IMR-90 (cell line): ENCODE data around the gene SERPINB10. TPM values are rescaled to one million over a fixed set of nuclear protein-coding genes. Genes with fewer than 3 reads are reported as not detected.

Experiments used
- ATAC-seq: fragments of 200-7000 bp; cut with Tn5 transposase; 2 replicates; pipeline ENCODE4 v1.9.1; 2020; ENCODE audit warnings: low read depth, mild to moderate bottlenecking, moderate library complexity
- BruUV-seq: library from RNA; stranded (reverse); fragments of 400-500 nt; replicated peaks from 2 replicates; lab custom pipeline; 2021; lab: Mats Ljungman, UMichigan
- CTCF ChIA-PET: fragments of 300-600 bp; formaldehyde crosslinking; extraction: SDS; loops from one replicate; lab custom pipeline; 2021; ENCODE audit warnings: antibody characterized with exemption; lab: Yijun Ruan, JAX
- POLR2A ChIA-PET: fragments of 300-600 bp; sonication (Branson Sonifier 250); formaldehyde crosslinking; loops from one replicate; lab custom pipeline; 2022; ENCODE audit warnings: antibody characterized with exemption; ENCODE audit not compliant: unreplicated experiment; lab: Charles Lee
- DNase-seq: peaks from one replicate; pipeline ENCODE4 v3.0.0; 2013
- H2AFZ ChIP-seq: replicated peaks from 2 replicates; pipeline ENCODE3; 2013; ENCODE audit warnings: low read length, mild to moderate bottlenecking; ENCODE audit not compliant: poor library complexity
- H2AK5ac ChIP-seq: 2 replicates; pipeline ENCODE4 v1.6.1; 2013; ENCODE audit warnings: low read depth, low read length, inconsistent platforms
- H2AK9ac ChIP-seq: replicated peaks from 2 replicates; pipeline ENCODE3; 2013; ENCODE audit warnings: mild to moderate bottlenecking, low read depth, low read length, moderate library complexity; ENCODE audit not compliant: poor library complexity
- H2BK120ac ChIP-seq: 2 replicates; pipeline ENCODE4 v1.6.1; 2013; ENCODE audit warnings: low read depth, low read length, inconsistent platforms
- H2BK15ac ChIP-seq: 3 replicates; pipeline ENCODE4 v1.6.1; 2013; ENCODE audit warnings: low read depth, low read length, inconsistent platforms
- H2BK20ac ChIP-seq: 2 replicates; pipeline ENCODE4 v1.6.1; 2013; ENCODE audit warnings: low read depth, mild to moderate bottlenecking, inconsistent platforms, low read length, moderate library complexity
- H2BK5ac ChIP-seq: 2 replicates; pipeline ENCODE4 v1.6.1; 2013; ENCODE audit warnings: mild to moderate bottlenecking, low read depth, low read length, inconsistent platforms; ENCODE audit not compliant: poor library complexity, severe bottlenecking
- H3K14ac ChIP-seq: replicated peaks from 2 replicates; pipeline ENCODE4 v1.6.1; 2013; ENCODE audit warnings: low read depth, low read length, inconsistent platforms
- H3K18ac ChIP-seq: 2 replicates; pipeline ENCODE4 v1.6.1; 2013; ENCODE audit warnings: low read depth, low read length, control low read depth
- H3K23ac ChIP-seq: 2 replicates; pipeline ENCODE4 v1.6.1; 2013; ENCODE audit warnings: low read depth, low read length, inconsistent platforms
- H3K27ac ChIP-seq: 2 replicates; pipeline ENCODE4 v1.5.1; 2013; ENCODE audit warnings: mild to moderate bottlenecking, control low read depth, low read length; ENCODE audit not compliant: insufficient read depth
- H3K27me3 ChIP-seq: 2 replicates; pipeline ENCODE4 v1.6.1; 2013; ENCODE audit warnings: low read length; ENCODE audit not compliant: control insufficient read depth, insufficient read depth
- H3K36me3 ChIP-seq: 2 replicates; pipeline ENCODE4 v1.6.1; 2013; ENCODE audit warnings: low read length, mixed read lengths; ENCODE audit not compliant: control insufficient read depth, insufficient read depth
- H3K4ac ChIP-seq: 2 replicates; pipeline ENCODE4 v1.6.1; 2013; ENCODE audit warnings: low read depth, low read length, inconsistent platforms
- H3K4me1 ChIP-seq: 2 replicates; pipeline ENCODE4 v1.6.1; 2013; ENCODE audit warnings: low read length, mixed read lengths; ENCODE audit not compliant: control insufficient read depth, insufficient read depth
- H3K4me2 ChIP-seq: 2 replicates; pipeline ENCODE4 v1.6.1; 2013; ENCODE audit warnings: low read depth, mild to moderate bottlenecking, control low read depth, low read length, moderate library complexity
- H3K4me3 ChIP-seq: 2 replicates; pipeline ENCODE4 v1.5.1; 2013; ENCODE audit warnings: low read depth, mild to moderate bottlenecking, control low read depth, low read length, moderate library complexity; ENCODE audit not compliant: insufficient read depth
- H3K56ac ChIP-seq: 2 replicates; pipeline ENCODE4 v1.6.1; 2013; ENCODE audit warnings: low read length, inconsistent platforms; ENCODE audit not compliant: insufficient read depth; ENCODE audit errors: extremely low read depth
- H3K79me1 ChIP-seq, 2 experiments: 2 replicates each; pipeline ENCODE4 v1.6.1; 2013; ENCODE audit warnings: low read length in 2 of 2, inconsistent platforms in 1 of 2, low read depth in 1 of 2
- H3K9ac ChIP-seq: 2 replicates; pipeline ENCODE4 v1.6.1; 2013; ENCODE audit warnings: low read depth, low read length, control low read depth
- H3K9me1 ChIP-seq: 2 replicates; pipeline ENCODE4 v1.6.1; 2013; ENCODE audit warnings: low read length, inconsistent platforms; ENCODE audit not compliant: insufficient read depth
- H3K9me3 ChIP-seq: 2 replicates; pipeline ENCODE4 v1.6.1; 2013; ENCODE audit warnings: low read length; ENCODE audit not compliant: control insufficient read depth, insufficient read depth
- H4K20me1 ChIP-seq: 2 replicates; pipeline ENCODE4 v1.6.1; 2013; ENCODE audit warnings: low read length, inconsistent platforms; ENCODE audit not compliant: insufficient read depth
- H4K5ac ChIP-seq: 2 replicates; pipeline ENCODE4 v1.6.1; 2013; ENCODE audit warnings: mild to moderate bottlenecking, low read depth, low read length, control low read depth
- H4K8ac ChIP-seq, 2 experiments: 2 replicates each; pipeline ENCODE4 v1.6.1; 2013; ENCODE audit warnings: low read depth in 2 of 2, low read length in 2 of 2, control low read depth in 1 of 2, inconsistent platforms in 1 of 2
- H4K91ac ChIP-seq: 2 replicates; pipeline ENCODE4 v1.6.1; 2013; ENCODE audit warnings: low read depth, low read length, inconsistent platforms; ENCODE audit not compliant: insufficient read depth
- BHLHE40 ChIP-seq: fragments of 150-350 bp; IDR thresholded peaks from 2 replicates; pipeline ENCODE4 v1.6.1; 2016; ENCODE audit warnings: mild to moderate bottlenecking, low read depth, low read length
- CHD1 ChIP-seq: IDR thresholded peaks from 2 replicates; pipeline ENCODE4 v1.6.1; 2012; ENCODE audit warnings: low read depth, low read length, improper control_type of control experiment
- CTCF ChIP-seq: conservative IDR thresholded peaks from 2 replicates; pipeline ENCODE4 v1.5.1; 2012; ENCODE audit warnings: mild to moderate bottlenecking, low read depth, low read length, improper control_type of control experiment
- FOS ChIP-seq: fragments of 150-350 bp; IDR thresholded peaks from 2 replicates; pipeline ENCODE4 v1.6.1; 2016; ENCODE audit warnings: low read depth, low read length
- MAZ ChIP-seq: IDR thresholded peaks from 2 replicates; pipeline ENCODE4 v1.6.1; 2012; ENCODE audit warnings: low read depth, mild to moderate bottlenecking, low read length, improper control_type of control experiment, moderate library complexity, borderline replicate concordance
- MXI1 ChIP-seq: IDR thresholded peaks from 2 replicates; pipeline ENCODE4 v1.6.1; 2012; ENCODE audit warnings: low read depth, mild to moderate bottlenecking, low read length, moderate library complexity, borderline replicate concordance
- NFE2L2 ChIP-seq: fragments of 150-350 bp; IDR thresholded peaks from 2 replicates; pipeline ENCODE4 v1.6.1; 2016; ENCODE audit warnings: low read depth, mild to moderate bottlenecking, low read length
- POLR2A ChIP-seq: IDR thresholded peaks from 2 replicates; pipeline ENCODE4 v1.6.1; 2012; ENCODE audit warnings: mild to moderate bottlenecking, low read depth, low read length
- RAD21 ChIP-seq: IDR thresholded peaks from 2 replicates; pipeline ENCODE4 v1.6.1; 2012; ENCODE audit warnings: low read length, improper control_type of control experiment
- RCOR1 ChIP-seq: IDR thresholded peaks from 2 replicates; pipeline ENCODE4 v1.6.1; 2012; ENCODE audit warnings: mild to moderate bottlenecking, low read length, improper control_type of control experiment; ENCODE audit not compliant: insufficient replicate concordance
- RFX5 ChIP-seq: IDR thresholded peaks from 2 replicates; pipeline ENCODE4 v1.8.0; 2012; ENCODE audit warnings: low read depth, mild to moderate bottlenecking, low read length, moderate library complexity
- SMC3 ChIP-seq: fragments of 150-350 bp; IDR thresholded peaks from 2 replicates; pipeline ENCODE4 v1.6.1; 2016; ENCODE audit warnings: low read depth, mild to moderate bottlenecking, antibody characterized with exemption, low read length, moderate library complexity
- WGBS, 2 experiments: methylation state at CpG; one replicate each; pipeline versions ENCODE4 v1.1.5 to v1.1.7; 2013; ENCODE audit warnings: missing lambda C conversion rate in 2 of 2; ENCODE audit not compliant: insufficient read length in 1 of 2; ENCODE audit errors: extremely low coverage in 2 of 2; 5-methylcytosine and 5-hydroxymethylcytosine counted together
- dilution Hi-C: fragments of 300-500 bp; cut with HindIII; formaldehyde crosslinking; loops from one replicate; pipeline ENCODE4 v1.14.3; 2018; ENCODE audit warnings: low sequenced_read_pairs; ENCODE audit not compliant: unreplicated experiment
- in situ Hi-C: fragments of 300-500 bp; cut with MboI; formaldehyde crosslinking; loops from 3 replicates; pipeline ENCODE4 v1.14.3; 2019; ENCODE audit warnings: low sequenced_read_pairs, inconsistent platforms, mixed read lengths
- intact Hi-C: fragments of 100-400 bp; cut with micrococcal nuclease; formaldehyde crosslinking; loops from 2 replicates; pipeline ENCODE4 v1.10.0; 2022
- polyA plus RNA-seq, 3 experiments: library from polyadenylated mRNA; depleted of rRNA; stranded (reverse); fragments of >200 nt; gene quantifications; 2 replicates each; pipeline ENCODE4 v1.2.3, GENCODE V29; 2012; ENCODE audit warnings: low replicate concordance in 1 of 3
- total RNA-seq: library from RNA; depleted of rRNA; stranded (reverse); fragments of >200 nt; gene quantifications from 2 replicates; pipeline ENCODE4 v1.2.3, GENCODE V29; 2012
- TF ChIP-seq, protein P1 (sequence below): fragments of 150-350 bp; IDR thresholded peaks from 2 replicates; pipeline ENCODE4 v1.6.1; 2017; ENCODE audit warnings: mild to moderate bottlenecking, antibody characterized with exemption, low read length, low read depth

The SERPINB10 gene
- total and polyA plus RNA-seq, 2 of the 4 experiments (the other 2 are of a cell fraction) = not detected

DNA sequence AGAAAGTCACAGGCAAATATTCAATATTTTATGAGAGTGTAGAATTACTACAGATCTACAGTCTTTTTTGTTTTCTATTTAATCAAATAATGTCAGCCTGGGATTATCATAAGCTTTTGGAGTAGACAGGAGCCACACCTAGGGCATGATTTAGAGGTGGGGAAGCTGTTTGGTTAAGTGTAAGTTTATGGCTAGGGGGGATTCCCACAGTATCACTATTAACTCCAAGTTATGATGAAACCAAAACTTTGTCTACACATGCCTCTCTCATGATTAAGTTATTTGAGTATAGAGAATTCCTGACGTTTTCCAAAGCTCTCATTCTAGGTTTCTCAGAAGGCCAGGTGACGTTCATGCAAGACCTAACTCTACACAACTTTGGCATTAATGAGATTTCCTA, 2.1 kb downstream of the SERPINB10 start:
- H3K36me3 ChIP-seq = no peaks in the 10 kb centered on the region
- no peak for ATAC-seq
- WGBS, 2 experiments = no CpG with 5 or more reads among the region's 2 CpGs
- POLR2A ChIA-PET = interaction anchor here (1.0 kb wide), 1 partner anchor 27 kb away, joined by 6 read pairs; no protein-coding TSS in a partner anchor
- no peak overlapping the region for H2BK120ac ChIP-seq
- H3K14ac ChIP-seq = no peak overlapping the region
- H3K4me2 ChIP-seq = no peak overlapping the region
- H3K9me3 ChIP-seq = no peaks in the 10 kb centered on the region
- no peak overlapping the region for H2AK5ac ChIP-seq
- H3K27me3 ChIP-seq = no peaks in the 10 kb centered on the region; the same call in 1 of the 2 replicates
- H3K23ac ChIP-seq = no peak overlapping the region
- no peak overlapping the region for H3K27ac ChIP-seq
- no peak overlapping the region for H3K56ac ChIP-seq
- dilution Hi-C loops (no loop called here), in situ Hi-C loops (no loop called here), intact Hi-C loops (no loop called here)
- BruUV-seq = no TSS peak
- H4K91ac ChIP-seq = no peak overlapping the region
- H2AFZ ChIP-seq = no peak overlapping the region
- H2BK5ac ChIP-seq = no peak overlapping the region
- H2BK15ac ChIP-seq = no peak overlapping the region
- no peak overlapping the region for H2AK9ac ChIP-seq
- DNase-seq = no peak
- H4K20me1 ChIP-seq = no peaks in the 10 kb centered on the region
- H3K79me1 ChIP-seq = no peaks in the 10 kb centered on the region
- H2BK20ac ChIP-seq = no peak overlapping the region
- H3K9me1 ChIP-seq = no peaks in the 10 kb centered on the region
- H3K18ac ChIP-seq = no peak overlapping the region
- TF ChIP-seq SMC3 (no peak), CTCF (no peak), MAZ (no peak), POLR2A (no peak), FOS (no peak), RFX5 (no peak), RCOR1 (no peak), BHLHE40 (no peak), NFE2L2 (no peak), CHD1 (no peak), RAD21 (no peak), MXI1 (no peak)
- TF ChIP-seq, protein P1, sequence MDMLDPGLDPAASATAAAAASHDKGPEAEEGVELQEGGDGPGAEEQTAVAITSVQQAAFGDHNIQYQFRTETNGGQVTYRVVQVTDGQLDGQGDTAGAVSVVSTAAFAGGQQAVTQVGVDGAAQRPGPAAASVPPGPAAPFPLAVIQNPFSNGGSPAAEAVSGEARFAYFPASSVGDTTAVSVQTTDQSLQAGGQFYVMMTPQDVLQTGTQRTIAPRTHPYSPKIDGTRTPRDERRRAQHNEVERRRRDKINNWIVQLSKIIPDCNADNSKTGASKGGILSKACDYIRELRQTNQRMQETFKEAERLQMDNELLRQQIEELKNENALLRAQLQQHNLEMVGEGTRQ = no peak
- H3K9ac ChIP-seq = no peak overlapping the region
- H3K4me1 ChIP-seq = no peaks in the 10 kb centered on the region
- no peak overlapping the region for H4K5ac ChIP-seq
- H4K8ac ChIP-seq = no peak overlapping the region
- H3K4ac ChIP-seq = no peak overlapping the region
- CTCF ChIA-PET = no interaction called here
- no peak overlapping the region for H3K4me3 ChIP-seq
